GM18873 (cell line): ENCODE results near the gene VEGFB.

Experiments
- ATAC-seq: cut with Tn5 transposase; IDR thresholded peaks from one replicate; pipeline ENCODE4 v1.9.1; 2021; ENCODE audit warnings: mild to moderate bottlenecking, moderate library complexity, moderate number of reproducible peaks; ENCODE audit not compliant: unreplicated experiment, low FRiP score

The VEGFB gene

GRCh38 chr11:64230171-64230984, 4.0 kb upstream of the VEGFB start, which contains the start of gene DNAJC4:
Gene DNAJC4 (plus strand): TSS chr11:64230548. CDS start chr11:64230855, 307 bp downstream.
- peak; percentile 39 for ATAC-seq

GRCh38 chr11:64230985-64231365, 3.4 kb upstream of the VEGFB start:
- ATAC-seq, result no peak

- ATAC-seq, result no peak
Observed at GRCh38 chr11:64231546-64231945, 2.8 kb upstream of the VEGFB start.

- ATAC-seq, result no peak
Observed at GRCh38 chr11:64232182-64232966, 2.0 kb upstream of the VEGFB start.

- ATAC-seq, result no peak
Observed at GRCh38 chr11:64232967-64233315, 1.4 kb upstream of the VEGFB start.

GRCh38 chr11:64234647-64235379, 429 bp downstream of the VEGFB start:
- no peak for ATAC-seq

- no peak for ATAC-seq
Observed at GRCh38 chr11:64235437-64236161, 1.2 kb downstream of the VEGFB start.

- ATAC-seq, result no peak
Observed at GRCh38 chr11:64237484-64237951, 3.1 kb downstream of the VEGFB start.

- no peak for ATAC-seq
Observed at GRCh38 chr11:64238076-64238475, 3.7 kb downstream of the VEGFB start.

- ATAC-seq, result no peak
Observed at GRCh38 chr11:64238999-64239398, 4.6 kb downstream of the VEGFB start.

- ATAC-seq, result no peak
Observed at GRCh38 chr11:64239662-64240434, 5.5 kb downstream of the VEGFB start.

GRCh38 chr11:64240435-64241240, 6.3 kb downstream of the VEGFB start, which contains the start of gene FKBP2:
Gene FKBP2 (plus strand): TSS chr11:64241095. CDS start chr11:64242388, 1,293 bp downstream.
- ATAC-seq, result peak; percentile 44

GRCh38 chr11:64241241-64241490, 6.8 kb downstream of the VEGFB start:
- no peak for ATAC-seq

- ATAC-seq, result peak; percentile 49
Observed at GRCh38 chr11:64241491-64242374, 7.3 kb downstream of the VEGFB start.

GRCh38 chr11:64243236-64243854, 9.0 kb downstream of the VEGFB start:
- ATAC-seq, result no peak

- ATAC-seq, result no peak
Observed at GRCh38 chr11:64244107-64244506, 9.7 kb downstream of the VEGFB start.

- no peak for ATAC-seq
Observed at GRCh38 chr11:64244966-64245365, 10.6 kb downstream of the VEGFB start.
